Measurements from ENCODE around the gene C16orf46.

C16orf46 gene

GRCh38 chr16:81076566-81077075 is 417 bp downstream of the C16orf46 start:
- peak; percentile 85 to 89 for DNase-seq (ENCODE audit: low read depth in 1 of 2, low spot score in 1 of 2)

GRCh38 chr16:81073560-81074330 is 3.3 kb downstream of the C16orf46 start:
- no peak for DNase-seq (ENCODE audit: low read depth in 1 of 2, low spot score in 1 of 2)

- no peak for DNase-seq (ENCODE audit: low read depth in 1 of 2, low spot score in 1 of 2)
Measured at GRCh38 chr16:81071805-81072204, 5.2 kb downstream of the C16orf46 start.

GRCh38 chr16:81070979-81071378 is 6.1 kb downstream of the C16orf46 start:
- no peak for DNase-seq (ENCODE audit: low read depth in 1 of 2, low spot score in 1 of 2)

- DNase-seq (ENCODE audit: low read depth in 1 of 2, low spot score in 1 of 2): no peak
Measured at GRCh38 chr16:81069063-81069462, 8.0 kb downstream of the C16orf46 start.

GRCh38 chr16:81067166-81067565 is 9.9 kb downstream of the C16orf46 start:
- no peak for DNase-seq (ENCODE audit: low read depth in 1 of 2, low spot score in 1 of 2)

GRCh38 chr16:81066681-81067080 is 10.4 kb downstream of the C16orf46 start:
- DNase-seq (ENCODE audit: low read depth in 1 of 2, low spot score in 1 of 2): no peak

GRCh38 chr16:81061871-81062608 is 15.0 kb downstream of the C16orf46 start:
- no peak for DNase-seq (ENCODE audit: low read depth in 1 of 2, low spot score in 1 of 2)

- no peak for DNase-seq (ENCODE audit: low read depth in 1 of 2, low spot score in 1 of 2)
Measured at GRCh38 chr16:81061307-81061640, 15.8 kb downstream of the C16orf46 start.

GRCh38 chr16:81060576-81061306 is 16.3 kb downstream of the C16orf46 start:
- no peak for DNase-seq (ENCODE audit: low read depth in 1 of 2, low spot score in 1 of 2)

GRCh38 chr16:81053761-81054160 is 23.3 kb downstream of the C16orf46 start:
- no peak for DNase-seq (ENCODE audit: low read depth in 1 of 2, low spot score in 1 of 2)

GRCh38 chr16:81042821-81043220 is 34.2 kb downstream of the C16orf46 start:
- no peak for DNase-seq (ENCODE audit: low read depth in 1 of 2, low spot score in 1 of 2)

GRCh38 chr16:81041696-81042095 is 35.3 kb downstream of the C16orf46 start:
- no peak for DNase-seq (ENCODE audit: low read depth in 1 of 2, low spot score in 1 of 2)

GRCh38 chr16:81040842-81041241 is 36.2 kb downstream of the C16orf46 start:
- DNase-seq (ENCODE audit: low read depth in 1 of 2, low spot score in 1 of 2): no peak

- no peak for DNase-seq (ENCODE audit: low read depth in 1 of 2, low spot score in 1 of 2)
Measured at GRCh38 chr16:81040131-81040530, 36.9 kb downstream of the C16orf46 start.

- DNase-seq (ENCODE audit: low read depth in 1 of 2, low spot score in 1 of 2): no peak
Measured at GRCh38 chr16:81036751-81037350, 40.2 kb downstream of the C16orf46 start.

- DNase-seq (ENCODE audit: low read depth in 1 of 2, low spot score in 1 of 2): peak; percentile 22 to 35
Measured at GRCh38 chr16:81035975-81036750, 40.9 kb downstream of the C16orf46 start.

- DNase-seq (ENCODE audit: low read depth in 1 of 2, low spot score in 1 of 2): peak; percentile 80 to 89
Measured at GRCh38 chr16:81035398-81035974, 41.6 kb downstream of the C16orf46 start, which contains the start of gene ATMIN. Gene ATMIN (plus strand): TSS chr16:81035842. CDS start chr16:81035871, 29 bp downstream.

GRCh38 chr16:81029930-81030604 is 47.0 kb downstream of the C16orf46 start:
- DNase-seq (ENCODE audit: low read depth in 1 of 2, low spot score in 1 of 2): no peak
